ENCODE data around the gene MBLAC1.
"Not testable (repeated sequence)": the region's sequence is repeated elsewhere in the genome, so short reads cannot be mapped to it uniquely, and the experiment has no call there.

The MBLAC1 gene

GRCh38 chr7:100122568-100122967 lies 4.2 kb upstream of the MBLAC1 start:
- no peak for DNase-seq
- no peak for ATAC-seq

- DNase-seq (no peak), ATAC-seq (no peak)
Observed at GRCh38 chr7:100124301-100125230, 2.2 kb upstream of the MBLAC1 start.

- no peak for DNase-seq
- ATAC-seq, result peak; percentile 11
Observed at GRCh38 chr7:100126239-100126930, 382 bp upstream of the MBLAC1 start.

GRCh38 chr7:100127866-100128636 lies 1.3 kb downstream of the MBLAC1 start:
- ATAC-seq (peak; percentile 7), DNase-seq (peak; percentile 40)

GRCh38 chr7:100128637-100128963 lies 1.8 kb downstream of the MBLAC1 start:
- no peak for ATAC-seq
- no peak for DNase-seq

- not testable (repeated sequence) for DNase-seq, ATAC-seq
Observed at GRCh38 chr7:100130220-100130607, 3.4 kb downstream of the MBLAC1 start.

- ATAC-seq (no peak), DNase-seq (peak; percentile 91)
Observed at GRCh38 chr7:100130608-100131453, 4.1 kb downstream of the MBLAC1 start.

- DNase-seq (no peak), ATAC-seq (no peak)
Observed at GRCh38 chr7:100132126-100132525, 5.4 kb downstream of the MBLAC1 start.

- ATAC-seq, result peak; percentile 84
- peak; percentile 72 for DNase-seq
Observed at GRCh38 chr7:100132697-100133151, 6.0 kb downstream of the MBLAC1 start.

GRCh38 chr7:100137851-100138760 lies 11.3 kb downstream of the MBLAC1 start:
- DNase-seq (no peak), ATAC-seq (no peak)

GRCh38 chr7:100141555-100141949 lies 14.8 kb downstream of the MBLAC1 start:
- no peak for ATAC-seq
- DNase-seq, result no peak

- DNase-seq, result no peak
- no peak for ATAC-seq
Observed at GRCh38 chr7:100142461-100142860, 15.7 kb downstream of the MBLAC1 start.

- not testable (repeated sequence) for DNase-seq
Observed at GRCh38 chr7:100146350-100146749, 19.6 kb downstream of the MBLAC1 start.

GRCh38 chr7:100147278-100147677 lies 20.5 kb downstream of the MBLAC1 start:
- DNase-seq (no peak), ATAC-seq (no peak)

More at GRCh38 chr7:100146350-100146749, 19.6 kb downstream of the MBLAC1 start:
- not testable (repeated sequence) for ATAC-seq

GRCh38 chr7:100148225-100148558 lies 21.4 kb downstream of the MBLAC1 start:
- ATAC-seq (no peak), DNase-seq (no peak)

GRCh38 chr7:100148559-100149328 lies 22.0 kb downstream of the MBLAC1 start, which contains the start of gene LAMTOR4:
LAMTOR4 (plus strand) TSS chr7:100148918; CDS start chr7:100148973, 55 bp downstream.
- peak; percentile 98 for DNase-seq
- ATAC-seq, result peak; percentile 98

- ATAC-seq (no peak), DNase-seq (no peak)
Observed at GRCh38 chr7:100152404-100152803, 25.6 kb downstream of the MBLAC1 start.

GRCh38 chr7:100152937-100153666 lies 26.3 kb downstream of the MBLAC1 start:
- no peak for DNase-seq
- ATAC-seq, result no peak
